ENCODE results near the gene KDM1A.

Gene KDM1A

GRCh38 chr1:23116216-23116836 is 97.1 kb downstream of the KDM1A start:
- H3K4me3 ChIP-seq (ENCODE audit: low read depth, low read length), result no peak overlapping the region
- no peak for TF ChIP-seq CTCF (IDR thresholded peaks at IDR 0.05; ENCODE audit: low read depth, low read length)

- no peak for TF ChIP-seq CTCF (IDR thresholded peaks at IDR 0.05; ENCODE audit: low read depth, low read length)
- no peak overlapping the region for H3K4me3 ChIP-seq (ENCODE audit: low read depth, low read length)
Measured at GRCh38 chr1:23116921-23117699, 97.8 kb downstream of the KDM1A start.

GRCh38 chr1:23118407-23118806 is 99.1 kb downstream of the KDM1A start:
- H3K4me3 ChIP-seq (ENCODE audit: low read depth, low read length), result no peak overlapping the region
- TF ChIP-seq CTCF (IDR thresholded peaks at IDR 0.05; ENCODE audit: low read depth, low read length), result no peak

- TF ChIP-seq CTCF (IDR thresholded peaks at IDR 0.05; ENCODE audit: low read depth, low read length), result no peak
- H3K4me3 ChIP-seq (ENCODE audit: low read depth, low read length), result no peak overlapping the region
Measured at GRCh38 chr1:23118957-23119792, 99.9 kb downstream of the KDM1A start.

GRCh38 chr1:23120383-23120782 is 101.1 kb downstream of the KDM1A start:
- no peak overlapping the region for H3K4me3 ChIP-seq (ENCODE audit: low read depth, low read length)
- TF ChIP-seq CTCF (IDR thresholded peaks at IDR 0.05; ENCODE audit: low read depth, low read length), result no peak

GRCh38 chr1:23122023-23122748 is 102.9 kb downstream of the KDM1A start:
- H3K4me3 ChIP-seq (ENCODE audit: low read depth, low read length), result no peak overlapping the region
- no peak for TF ChIP-seq CTCF (IDR thresholded peaks at IDR 0.05; ENCODE audit: low read depth, low read length)

Measured in WI38 (cell line).